ENCODE measurements around the gene FOXL2. TPM values are rescaled to one million over a fixed set of nuclear protein-coding genes. Genes with fewer than 3 reads are reported as not detected.
"Not testable (repeated sequence)": the region's sequence is repeated elsewhere in the genome, so short reads cannot be mapped to it uniquely, and the experiment has no call there.

The FOXL2 gene
- total RNA-seq, 1 experiment from 2014 or later, result not detected

DNA sequence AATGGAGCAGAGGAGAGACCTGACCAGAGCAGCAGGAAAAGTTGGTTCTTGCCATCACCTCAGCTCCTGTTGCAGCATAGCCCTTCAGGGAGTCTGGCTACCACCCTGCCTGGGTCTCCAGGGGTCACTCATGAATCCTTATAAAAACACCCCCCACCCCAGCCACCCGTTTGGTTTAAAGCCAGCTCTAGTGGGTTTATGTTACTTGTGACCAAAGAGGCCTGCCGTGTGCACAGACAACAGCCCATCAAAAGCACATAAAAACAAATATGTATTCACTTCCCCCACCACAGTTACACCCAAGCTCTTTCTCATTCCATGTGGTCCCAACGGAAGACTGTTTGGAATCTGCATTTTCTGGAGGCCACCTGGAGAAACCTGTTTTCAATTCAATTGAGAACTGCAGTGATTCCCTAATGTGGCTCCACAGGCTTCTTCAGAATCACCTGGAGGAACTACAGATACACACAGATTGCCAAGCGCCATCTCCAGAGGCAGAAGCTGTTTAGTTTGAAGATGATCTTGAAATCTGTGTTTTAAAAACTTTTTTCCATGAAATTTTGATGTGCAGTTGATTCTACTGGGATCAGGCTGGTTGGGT, 13.8 kb downstream of the FOXL2 start:
- CTCF ChIA-PET, result interaction anchor here (0.6 to 0.8 kb wide), 2 partner anchors 10 to 12 kb away, joined by 4 read pairs; no protein-coding TSS in a partner anchor
- POLR2A ChIA-PET (ENCODE audit: low non-redundant PET), result no interaction called here
- no TSS peak for BruUV-seq (replicated peaks)

GRCh38 chr3:138928727-138929372, 18.1 kb downstream of the FOXL2 start:
- no peaks in the 10 kb centered on the region for H3K36me3 ChIP-seq (ENCODE audit: insufficient read depth, low read length, poor library complexity, severe bottlenecking)
- H3K27ac ChIP-seq (ENCODE audit: low read depth, low read length, poor library complexity, severe bottlenecking), result no peak overlapping the region
- no TSS peak for BruUV-seq (replicated peaks)
- TF ChIP-seq, protein P1, sequence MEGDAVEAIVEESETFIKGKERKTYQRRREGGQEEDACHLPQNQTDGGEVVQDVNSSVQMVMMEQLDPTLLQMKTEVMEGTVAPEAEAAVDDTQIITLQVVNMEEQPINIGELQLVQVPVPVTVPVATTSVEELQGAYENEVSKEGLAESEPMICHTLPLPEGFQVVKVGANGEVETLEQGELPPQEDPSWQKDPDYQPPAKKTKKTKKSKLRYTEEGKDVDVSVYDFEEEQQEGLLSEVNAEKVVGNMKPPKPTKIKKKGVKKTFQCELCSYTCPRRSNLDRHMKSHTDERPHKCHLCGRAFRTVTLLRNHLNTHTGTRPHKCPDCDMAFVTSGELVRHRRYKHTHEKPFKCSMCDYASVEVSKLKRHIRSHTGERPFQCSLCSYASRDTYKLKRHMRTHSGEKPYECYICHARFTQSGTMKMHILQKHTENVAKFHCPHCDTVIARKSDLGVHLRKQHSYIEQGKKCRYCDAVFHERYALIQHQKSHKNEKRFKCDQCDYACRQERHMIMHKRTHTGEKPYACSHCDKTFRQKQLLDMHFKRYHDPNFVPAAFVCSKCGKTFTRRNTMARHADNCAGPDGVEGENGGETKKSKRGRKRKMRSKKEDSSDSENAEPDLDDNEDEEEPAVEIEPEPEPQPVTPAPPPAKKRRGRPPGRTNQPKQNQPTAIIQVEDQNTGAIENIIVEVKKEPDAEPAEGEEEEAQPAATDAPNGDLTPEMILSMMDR (conservative IDR thresholded peaks at IDR 0.05; ENCODE audit: low read depth, low read length), result no peak
- no peak for TF ChIP-seq EZH2 (IDR thresholded peaks at IDR 0.05; ENCODE audit: borderline replicate concordance, low read depth, low read length, poor library complexity, severe bottlenecking)
- H3K4me3 ChIP-seq (ENCODE audit: low read depth, low read length, poor library complexity, severe bottlenecking), result no peak overlapping the region
- H3K4me1 ChIP-seq (ENCODE audit: insufficient read depth, low read length, poor library complexity, severe bottlenecking), result no peaks in the 10 kb centered on the region
- no peaks in the 10 kb centered on the region for H3K27me3 ChIP-seq (replicated peaks; ENCODE audit: insufficient read depth, low read depth, low read length, poor library complexity)
- intact Hi-C loops (cut with micrococcal nuclease; ENCODE audit: unreplicated experiment), result no loop called here
- DNase-seq (ENCODE audit: low spot score), result no peak
- H3K9me3 ChIP-seq (ENCODE audit: low read depth, low read length, poor library complexity, severe bottlenecking), result no peaks in the 10 kb centered on the region
- ChIA-PET CTCF (interaction anchor here (0.5 to 1.3 kb wide), 2 partner anchors 13 to 100 kb away, joined by 4 to 6 read pairs; no protein-coding TSS in a partner anchor), POLR2A (ENCODE audit: low non-redundant PET) (interaction anchor here (0.5 kb wide), 1 partner anchor 28 kb away, joined by 5 read pairs; no protein-coding TSS in a partner anchor)

More for the DNA sequence above, 13.8 kb downstream of the FOXL2 start:
- Histone ChIP-seq H3K27ac (ENCODE audit: low read depth, low read length, poor library complexity, severe bottlenecking) (no peak overlapping the region), H3K9me3 (ENCODE audit: low read depth, low read length, poor library complexity, severe bottlenecking) (no peaks in the 10 kb centered on the region), H3K4me3 (ENCODE audit: low read depth, low read length, poor library complexity, severe bottlenecking) (no peak overlapping the region), H3K27me3 (replicated peaks; ENCODE audit: insufficient read depth, low read depth, low read length, poor library complexity) (peaks cover 30% of the 10 kb centered on the region), H3K36me3 (ENCODE audit: insufficient read depth, low read length, poor library complexity, severe bottlenecking) (no peaks in the 10 kb centered on the region), H3K4me1 (ENCODE audit: insufficient read depth, low read length, poor library complexity, severe bottlenecking) (peaks cover 5% of the 10 kb centered on the region)
- intact Hi-C loops (cut with micrococcal nuclease; ENCODE audit: unreplicated experiment), result no loop called here
- no peak for DNase-seq (ENCODE audit: low spot score)
- TF ChIP-seq, protein P1 (conservative IDR thresholded peaks at IDR 0.05; ENCODE audit: low read depth, low read length), result no peak
- TF ChIP-seq EZH2 (IDR thresholded peaks at IDR 0.05; ENCODE audit: borderline replicate concordance, low read depth, low read length, poor library complexity, severe bottlenecking), result no peak

DNA sequence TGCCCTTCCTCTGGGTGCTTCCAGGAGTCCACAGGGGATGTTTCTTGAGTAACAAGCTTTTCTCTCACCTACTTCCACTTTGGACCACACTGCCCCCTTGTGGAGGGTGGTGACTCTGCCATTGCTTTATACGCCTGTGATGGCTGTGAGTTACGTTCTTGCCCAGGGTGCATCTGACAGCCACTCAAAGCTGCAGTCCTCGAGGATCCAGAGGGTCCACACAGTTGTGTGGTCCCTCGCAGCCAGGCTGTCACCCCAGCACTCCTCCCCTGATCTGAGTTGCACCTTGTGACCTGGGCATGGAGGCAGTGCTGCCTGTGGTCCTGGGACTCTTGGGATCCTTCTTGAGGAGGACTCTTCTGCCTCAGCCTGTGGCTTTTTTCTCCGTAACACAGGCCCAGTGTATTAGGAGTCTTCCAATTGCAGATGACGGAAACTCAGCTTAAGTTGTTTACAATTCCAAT, 23.4 kb downstream of the FOXL2 start:
- intact Hi-C loops (cut with micrococcal nuclease; ENCODE audit: unreplicated experiment), result loop anchor here (1.0 to 2.0 kb wide), 2 partner anchors 506 to 855 kb away; no protein-coding TSS in a partner anchor
- BruUV-seq (replicated peaks), result no TSS peak

DNA sequence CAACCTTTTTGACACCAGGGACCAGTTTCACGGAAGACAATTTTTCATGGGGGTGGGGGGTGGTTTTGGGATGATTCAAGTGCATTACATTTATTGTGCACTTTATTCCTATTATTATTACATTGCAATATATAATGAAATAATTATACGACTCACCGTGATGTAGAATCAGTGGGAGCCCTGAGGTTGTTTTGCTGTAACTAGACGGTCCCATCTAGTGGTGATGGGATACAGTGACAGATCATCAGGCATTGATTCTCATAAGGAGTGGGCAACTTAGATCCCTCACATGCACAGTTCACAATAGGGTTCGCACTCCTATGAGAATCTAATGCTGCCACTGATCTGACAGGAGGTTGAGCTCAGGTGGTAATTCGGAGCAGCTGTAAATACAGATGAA, 24.5 kb downstream of the FOXL2 start:
- BruUV-seq (replicated peaks); H3K27me3 ChIP-seq (replicated peaks; ENCODE audit: insufficient read depth, low read depth, low read length, poor library complexity): not testable (repeated sequence)

More for the DNA sequence above, 23.4 kb downstream of the FOXL2 start:
- TF ChIP-seq, protein P1 (conservative IDR thresholded peaks at IDR 0.05; ENCODE audit: low read depth, low read length), result peak; percentile 92
- no peak for TF ChIP-seq EZH2 (IDR thresholded peaks at IDR 0.05; ENCODE audit: borderline replicate concordance, low read depth, low read length, poor library complexity, severe bottlenecking)
- ChIA-PET CTCF (interaction anchor here (0.6 to 2.1 kb wide), 13 partner anchors 9 to 506 kb away, joined by 3 to 24 read pairs (median 4); partner anchors contain the start of genes CEP70, FOXL2 and FOXL2NB), POLR2A (ENCODE audit: low non-redundant PET) (no interaction called here)
- H3K36me3 ChIP-seq (ENCODE audit: insufficient read depth, low read length, poor library complexity, severe bottlenecking), result no peaks in the 10 kb centered on the region
- no peak overlapping the region for H3K4me3 ChIP-seq (ENCODE audit: low read depth, low read length, poor library complexity, severe bottlenecking)
- peak; percentile 91 for DNase-seq (ENCODE audit: low spot score)
- H3K27me3 ChIP-seq (replicated peaks; ENCODE audit: insufficient read depth, low read depth, low read length, poor library complexity), result no peaks in the 10 kb centered on the region
- H3K27ac ChIP-seq (ENCODE audit: low read depth, low read length, poor library complexity, severe bottlenecking), result no peak overlapping the region
- no peaks in the 10 kb centered on the region for H3K9me3 ChIP-seq (ENCODE audit: low read depth, low read length, poor library complexity, severe bottlenecking)
- H3K4me1 ChIP-seq (ENCODE audit: insufficient read depth, low read length, poor library complexity, severe bottlenecking), result no peaks in the 10 kb centered on the region

More for the DNA sequence above, 24.5 kb downstream of the FOXL2 start:
- intact Hi-C loops (cut with micrococcal nuclease; ENCODE audit: unreplicated experiment), result loop anchor here (2.0 kb wide), 1 partner anchor 854 kb away; no protein-coding TSS in a partner anchor
- CTCF ChIA-PET, result interaction anchor here (1.5 to 2.1 kb wide), 2 partner anchors 328 to 443 kb away, joined by 11 read pairs; no protein-coding TSS in a partner anchor
- H3K36me3 ChIP-seq (ENCODE audit: insufficient read depth, low read length, poor library complexity, severe bottlenecking); DNase-seq (ENCODE audit: low spot score); POLR2A ChIA-PET (ENCODE audit: low non-redundant PET); H3K27ac ChIP-seq (ENCODE audit: low read depth, low read length, poor library complexity, severe bottlenecking); H3K9me3 ChIP-seq (ENCODE audit: low read depth, low read length, poor library complexity, severe bottlenecking); H3K4me1 ChIP-seq (ENCODE audit: insufficient read depth, low read length, poor library complexity, severe bottlenecking); H3K4me3 ChIP-seq (ENCODE audit: low read depth, low read length, poor library complexity, severe bottlenecking): not testable (repeated sequence)

Data from A673 (cell line).